GM18867 (cell line): Measurements from ENCODE around the gene OR5A2.
A peak's percentile ranks its signal among the peaks of the same experiment; 100 is the strongest.
"Not testable (repeated sequence)": the region's sequence is repeated elsewhere in the genome, so short reads cannot be mapped to it uniquely, and the experiment has no call there.

ENCODE experiments used
- ATAC-seq: cut with Tn5 transposase; IDR thresholded peaks from one replicate; pipeline ENCODE4 v1.9.1; 2021; ENCODE audit warnings: mild to moderate bottlenecking, moderate library complexity; ENCODE audit not compliant: unreplicated experiment

OR5A2 gene

GRCh38 chr11:59400461-59401261 is 25.6 kb downstream of the OR5A2 start:
- ATAC-seq: no peak

- ATAC-seq: no peak
Measured at GRCh38 chr11:59394186-59394585, 32.0 kb downstream of the OR5A2 start.

DNA sequence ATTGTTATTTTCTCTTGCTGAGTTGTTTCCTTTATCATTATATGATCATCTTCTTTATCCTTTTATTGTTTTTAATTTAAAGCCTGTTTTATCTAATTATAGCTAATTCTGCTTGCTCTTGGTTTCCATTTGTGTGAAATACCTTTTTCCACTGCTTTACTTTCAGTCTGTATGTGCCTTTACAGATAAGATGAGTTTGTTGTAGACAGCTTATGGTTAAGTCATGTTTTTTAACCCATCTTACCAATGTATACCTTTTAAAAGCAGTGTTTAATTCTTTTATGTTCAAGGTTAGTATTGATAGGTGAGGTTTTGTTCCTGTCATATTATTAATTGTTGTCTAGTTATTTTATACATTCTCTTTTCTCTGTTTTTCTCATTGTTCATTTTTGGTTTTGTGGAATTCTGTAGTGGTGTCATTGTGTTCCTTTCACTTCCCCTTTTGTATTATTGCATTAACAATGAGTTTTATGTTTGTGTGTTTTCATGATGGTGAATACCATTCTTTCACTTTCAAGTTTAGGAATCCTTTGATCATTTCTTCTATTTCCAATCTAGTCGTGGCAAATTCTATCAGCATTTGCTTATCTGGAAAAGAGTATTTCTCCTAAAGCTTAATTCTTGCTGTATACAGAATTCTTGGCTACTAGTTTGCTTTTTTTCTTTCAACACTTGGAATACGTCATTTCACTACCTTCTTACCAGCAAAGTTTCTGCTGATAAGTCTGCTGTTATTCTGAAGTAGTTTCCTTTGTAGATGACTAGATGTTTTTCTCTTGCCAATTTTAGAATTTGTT is 45.8 kb downstream of the OR5A2 start:
- ATAC-seq: peak; percentile 95

- ATAC-seq: not testable (repeated sequence)
Measured at GRCh38 chr11:59372324-59372723, 53.9 kb downstream of the OR5A2 start.

- no peak for ATAC-seq
Measured at GRCh38 chr11:59368238-59369022, 57.8 kb downstream of the OR5A2 start.
